HEK293T (cell line): ENCODE data around the gene FRK.

ENCODE experiments used
- ARNT ChIP-seq: fragments of 450-650 bp; IDR thresholded peaks from 2 replicates; pipeline ENCODE4 v1.6.1; 2017; ENCODE audit warnings: mild to moderate bottlenecking
- BHLHE40 ChIP-seq: fragments of 450-650 bp; IDR thresholded peaks from 2 replicates; pipeline ENCODE4 v1.6.1; 2016; ENCODE audit warnings: mild to moderate bottlenecking, moderate library complexity, borderline replicate concordance
- CTBP1 ChIP-seq: fragments of 450-650 bp; IDR thresholded peaks from 2 replicates; pipeline ENCODE4 v1.6.1; 2016; ENCODE audit warnings: borderline replicate concordance
- FOXA1 ChIP-seq: fragments of 450-650 bp; IDR thresholded peaks from 2 replicates; pipeline ENCODE4 v1.6.1; 2016; ENCODE audit warnings: mild to moderate bottlenecking
- FOXK2 ChIP-seq: fragments of 450-650 bp; IDR thresholded peaks from 2 replicates; pipeline ENCODE4 v1.6.1; 2016; ENCODE audit warnings: mild to moderate bottlenecking
- FOXM1 ChIP-seq: fragments of 450-650 bp; IDR thresholded peaks from 2 replicates; pipeline ENCODE4 v1.6.1; 2017; ENCODE audit warnings: mild to moderate bottlenecking, borderline replicate concordance
- HDGF ChIP-seq: fragments of 450-650 bp; IDR thresholded peaks from 2 replicates; pipeline ENCODE4 v1.6.1; 2017; ENCODE audit warnings: antibody characterized with exemption, borderline replicate concordance
- L3MBTL2 ChIP-seq: fragments of 450-650 bp; conservative IDR thresholded peaks from 2 replicates; pipeline ENCODE4 v1.6.1; 2016; ENCODE audit warnings: mild to moderate bottlenecking
- NFRKB ChIP-seq: fragments of 450-650 bp; IDR thresholded peaks from 2 replicates; pipeline ENCODE4 v1.6.1; 2016; ENCODE audit warnings: mild to moderate bottlenecking, moderate library complexity
- SP1 ChIP-seq: fragments of 450-650 bp; IDR thresholded peaks from 2 replicates; pipeline ENCODE4 v1.6.1; 2017
- SUZ12 ChIP-seq: fragments of 450-650 bp; IDR thresholded peaks from 2 replicates; pipeline ENCODE4 v1.6.1; 2016; ENCODE audit warnings: mild to moderate bottlenecking
- TARDBP ChIP-seq: fragments of 450-650 bp; IDR thresholded peaks from 2 replicates; pipeline ENCODE4 v1.6.1; 2016
- ZNF384 ChIP-seq: fragments of 450-650 bp; IDR thresholded peaks from 2 replicates; pipeline ENCODE4 v1.6.1; 2016
- TF ChIP-seq, protein P1 (sequence below): fragments of 450-650 bp; IDR thresholded peaks from 2 replicates; pipeline ENCODE4 v1.6.1; 2016

DNA sequence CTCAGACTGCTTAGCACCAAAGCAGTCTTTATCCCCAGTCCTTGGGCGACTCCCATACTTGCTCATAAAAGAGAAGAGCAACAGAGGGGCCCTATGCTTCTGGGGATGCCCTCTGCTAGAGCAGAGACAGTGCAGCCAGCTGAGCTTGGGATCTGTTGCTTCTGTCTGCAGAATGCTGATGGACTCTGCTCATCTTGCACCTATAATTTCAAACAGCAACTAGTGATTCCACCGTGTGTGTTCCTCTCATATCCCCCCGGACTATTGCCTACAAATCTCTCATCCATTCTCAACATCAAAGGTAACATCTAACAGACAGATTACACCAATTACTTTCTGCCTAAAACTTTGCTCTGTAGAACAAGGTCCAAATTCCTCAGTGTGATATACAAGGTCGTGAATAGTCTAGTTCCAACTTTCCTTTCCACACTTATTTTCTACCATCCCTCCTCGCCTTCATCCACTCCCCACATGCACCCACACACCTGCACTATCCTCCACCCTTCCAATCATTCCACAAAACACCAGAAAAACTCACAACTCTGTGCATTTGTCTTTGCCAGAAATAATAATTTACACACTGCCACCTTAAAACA lies 62.6 kb downstream of the FRK start:
- no peak for TF ChIP-seq ZNF384
- TF ChIP-seq FOXK2 = no peak
- TF ChIP-seq ARNT = no peak
- TF ChIP-seq SUZ12 = no peak
- TF ChIP-seq SP1 = no peak
- no peak for TF ChIP-seq TARDBP
- no peak for TF ChIP-seq FOXM1
- TF ChIP-seq BHLHE40 = no peak
- no peak for TF ChIP-seq FOXA1
- no peak for TF ChIP-seq L3MBTL2
- no peak for TF ChIP-seq CTBP1
- TF ChIP-seq HDGF = no peak
- TF ChIP-seq NFRKB = no peak
- TF ChIP-seq, protein P1, sequence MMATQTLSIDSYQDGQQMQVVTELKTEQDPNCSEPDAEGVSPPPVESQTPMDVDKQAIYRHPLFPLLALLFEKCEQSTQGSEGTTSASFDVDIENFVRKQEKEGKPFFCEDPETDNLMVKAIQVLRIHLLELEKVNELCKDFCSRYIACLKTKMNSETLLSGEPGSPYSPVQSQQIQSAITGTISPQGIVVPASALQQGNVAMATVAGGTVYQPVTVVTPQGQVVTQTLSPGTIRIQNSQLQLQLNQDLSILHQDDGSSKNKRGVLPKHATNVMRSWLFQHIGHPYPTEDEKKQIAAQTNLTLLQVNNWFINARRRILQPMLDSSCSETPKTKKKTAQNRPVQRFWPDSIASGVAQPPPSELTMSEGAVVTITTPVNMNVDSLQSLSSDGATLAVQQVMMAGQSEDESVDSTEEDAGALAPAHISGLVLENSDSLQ = no peak
